Measurements from ENCODE around the gene FAM120C. TPM values are rescaled to one million over a fixed set of nuclear protein-coding genes. Genes with fewer than 3 reads are reported as not detected.

The FAM120C gene
- total RNA-seq, 4 donors from 2014 or later: 5.0 to 15.6 (median 14.5) TPM

DNA sequence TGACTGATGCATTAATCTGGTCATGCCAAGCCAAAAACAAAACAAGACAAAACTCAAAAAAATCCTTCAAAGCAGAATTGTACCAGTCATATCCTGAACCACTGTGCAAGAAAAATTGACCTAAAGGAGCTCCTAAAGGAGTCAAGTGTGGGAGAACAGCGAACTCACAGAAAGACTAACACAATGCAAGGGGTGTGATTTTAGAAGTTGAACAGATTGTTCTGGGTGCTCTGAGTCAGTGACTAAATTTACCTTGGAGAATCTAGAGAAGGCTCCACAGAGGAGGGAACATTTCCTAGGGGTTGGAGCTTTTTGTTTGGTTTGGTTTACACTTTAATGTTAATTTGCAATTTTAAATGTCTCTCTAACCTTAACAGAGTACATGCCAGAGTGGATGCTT is 89.9 kb downstream of the FAM120C start:
- H3K27me3 ChIP-seq: no peaks in the 10 kb centered on the region
- no peaks in the 10 kb centered on the region for H3K36me3 ChIP-seq
- 31 to 40% methylated on average over 1 of the region's 1 CpG for WGBS, 2 donors
- H3K4me3 ChIP-seq (replicated peaks in 1 of 3): no peak overlapping the region
- intact Hi-C loops (cut with DNase I): no loop called here
- no peak for DNase-seq
- TF ChIP-seq, protein P1, sequence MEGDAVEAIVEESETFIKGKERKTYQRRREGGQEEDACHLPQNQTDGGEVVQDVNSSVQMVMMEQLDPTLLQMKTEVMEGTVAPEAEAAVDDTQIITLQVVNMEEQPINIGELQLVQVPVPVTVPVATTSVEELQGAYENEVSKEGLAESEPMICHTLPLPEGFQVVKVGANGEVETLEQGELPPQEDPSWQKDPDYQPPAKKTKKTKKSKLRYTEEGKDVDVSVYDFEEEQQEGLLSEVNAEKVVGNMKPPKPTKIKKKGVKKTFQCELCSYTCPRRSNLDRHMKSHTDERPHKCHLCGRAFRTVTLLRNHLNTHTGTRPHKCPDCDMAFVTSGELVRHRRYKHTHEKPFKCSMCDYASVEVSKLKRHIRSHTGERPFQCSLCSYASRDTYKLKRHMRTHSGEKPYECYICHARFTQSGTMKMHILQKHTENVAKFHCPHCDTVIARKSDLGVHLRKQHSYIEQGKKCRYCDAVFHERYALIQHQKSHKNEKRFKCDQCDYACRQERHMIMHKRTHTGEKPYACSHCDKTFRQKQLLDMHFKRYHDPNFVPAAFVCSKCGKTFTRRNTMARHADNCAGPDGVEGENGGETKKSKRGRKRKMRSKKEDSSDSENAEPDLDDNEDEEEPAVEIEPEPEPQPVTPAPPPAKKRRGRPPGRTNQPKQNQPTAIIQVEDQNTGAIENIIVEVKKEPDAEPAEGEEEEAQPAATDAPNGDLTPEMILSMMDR (IDR thresholded peaks at IDR 0.05): no peak
- no peak for TF ChIP-seq POLR2A (IDR thresholded peaks at IDR 0.05)
- H3K27ac ChIP-seq: no peak overlapping the region
- H3K4me1 ChIP-seq: no peaks in the 10 kb centered on the region
- H3K9me3 ChIP-seq: no peaks in the 10 kb centered on the region

DNA sequence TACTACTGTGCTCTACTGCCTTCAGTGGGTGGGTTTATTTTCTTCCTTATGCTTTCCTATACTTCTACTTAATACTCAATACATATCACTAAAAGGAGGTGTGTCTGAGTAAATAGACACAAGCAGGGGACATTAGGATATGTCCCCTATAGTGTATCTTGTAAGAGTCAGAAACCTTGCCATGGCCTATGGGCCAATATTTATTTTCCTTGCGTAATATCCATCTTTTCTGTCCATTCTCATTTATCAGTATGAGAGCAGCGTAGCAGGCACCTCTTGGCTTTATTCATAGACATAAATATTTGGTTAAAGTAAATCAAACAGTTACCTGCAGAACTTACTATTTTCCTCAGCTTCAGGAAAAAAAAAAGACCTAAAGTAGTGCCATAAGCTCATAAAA is 92.2 kb downstream of the FAM120C start:
- Histone ChIP-seq H3K4me3 (replicated peaks in 1 of 3) (no peak overlapping the region), H3K4me1 (no peaks in the 10 kb centered on the region), H3K27ac (no peak overlapping the region), H3K36me3 (no peaks in the 10 kb centered on the region), H3K27me3 (no peaks in the 10 kb centered on the region), H3K9me3 (no peaks in the 10 kb centered on the region)
- 100% methylated on average over 2 of the region's 2 CpGs for WGBS, 2 donors
- intact Hi-C loops (cut with DNase I): no loop called here
- TF ChIP-seq, protein P1 (IDR thresholded peaks at IDR 0.05): no peak
- TF ChIP-seq POLR2A (IDR thresholded peaks at IDR 0.05): no peak
- no peak for DNase-seq

DNA sequence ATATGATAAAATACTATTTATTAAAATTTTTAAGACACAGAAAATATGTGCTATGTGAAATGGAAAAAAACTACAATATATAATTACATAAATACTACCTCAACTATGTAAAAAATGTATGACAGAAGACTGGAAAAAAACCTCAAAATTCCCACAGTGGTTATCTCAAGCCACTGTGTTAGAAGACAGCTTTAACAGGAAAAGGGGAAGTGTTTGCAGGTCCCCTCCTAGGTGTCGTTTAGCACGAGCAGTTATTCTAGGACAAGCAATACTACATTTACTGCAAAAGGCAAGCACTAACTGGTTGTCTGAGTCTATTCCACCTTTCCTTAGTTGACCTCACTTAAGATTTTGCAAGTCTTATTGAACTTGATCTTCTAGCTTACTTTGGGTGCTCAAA is 93.9 kb downstream of the FAM120C start:
- 94 to 98% methylated on average over 2 of the region's 2 CpGs for WGBS, 2 donors
- H3K9me3 ChIP-seq: no peaks in the 10 kb centered on the region
- DNase-seq: no peak
- H3K4me3 ChIP-seq (replicated peaks in 1 of 3): no peak overlapping the region
- H3K36me3 ChIP-seq: no peaks in the 10 kb centered on the region
- TF ChIP-seq, protein P1 (IDR thresholded peaks at IDR 0.05): no peak
- no peak for TF ChIP-seq POLR2A (IDR thresholded peaks at IDR 0.05)
- H3K4me1 ChIP-seq: no peaks in the 10 kb centered on the region
- intact Hi-C loops (cut with DNase I): no loop called here
- no peak overlapping the region for H3K27ac ChIP-seq
- no peaks in the 10 kb centered on the region for H3K27me3 ChIP-seq

DNA sequence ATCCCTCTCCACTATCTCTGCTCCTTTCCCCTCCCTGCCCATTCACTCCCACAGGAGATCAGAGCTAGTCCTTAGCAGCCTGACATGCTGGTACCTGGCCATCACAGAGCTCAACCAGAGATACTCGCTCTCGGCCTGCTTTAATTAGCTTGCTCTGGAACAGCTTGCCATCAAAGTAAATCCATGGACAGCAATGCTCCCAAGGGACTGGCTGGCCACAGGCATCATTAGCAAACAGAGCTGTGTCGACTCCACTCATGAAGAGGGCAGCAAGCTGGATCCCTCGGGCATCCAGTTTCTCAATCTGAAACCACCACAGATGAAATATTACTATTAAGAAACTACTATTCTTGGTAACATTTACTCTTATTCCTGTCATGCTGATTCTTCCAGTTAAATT is 95.4 kb downstream of the FAM120C start:
- 79 to 91% methylated on average over 4 of the region's 4 CpGs for WGBS, 2 donors

DNA sequence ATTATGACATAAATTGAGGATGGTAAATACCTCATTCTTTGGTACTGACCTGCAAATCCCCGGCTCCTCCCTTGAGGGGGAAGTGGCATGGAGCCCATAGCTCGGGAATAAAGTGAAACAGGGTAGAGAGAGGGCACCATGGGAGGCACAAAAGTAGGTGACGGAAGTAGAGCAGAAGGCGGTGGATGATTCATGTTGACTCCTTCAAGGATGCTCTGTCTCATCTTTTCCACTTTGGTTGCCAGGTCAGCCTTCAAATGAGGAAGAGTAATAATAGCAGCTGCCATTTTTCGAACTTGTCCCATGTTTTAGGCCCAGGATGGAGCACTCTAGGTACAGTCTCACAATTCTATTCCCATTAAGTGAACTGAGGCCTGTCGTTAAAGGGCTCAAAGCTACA is 97.4 kb downstream of the FAM120C start:
- TF ChIP-seq POLR2A (IDR thresholded peaks at IDR 0.05): no peak
- TF ChIP-seq, protein P1 (IDR thresholded peaks at IDR 0.05): no peak
- Histone ChIP-seq H3K4me3 (replicated peaks in 1 of 3) (no peak overlapping the region), H3K36me3 (no peaks in the 10 kb centered on the region), H3K27ac (no peak overlapping the region), H3K4me1 (no peaks in the 10 kb centered on the region), H3K27me3 (no peaks in the 10 kb centered on the region), H3K9me3 (no peaks in the 10 kb centered on the region)
- intact Hi-C loops (cut with DNase I): no loop called here
- no peak for DNase-seq
- WGBS, 2 donors: 95 to 97% methylated on average over 6 of the region's 6 CpGs

More for the DNA sequence above, 95.4 kb downstream of the FAM120C start:
- no peak for TF ChIP-seq POLR2A (IDR thresholded peaks at IDR 0.05)
- TF ChIP-seq, protein P1 (IDR thresholded peaks at IDR 0.05): no peak
- no peaks in the 10 kb centered on the region for H3K27me3 ChIP-seq
- DNase-seq: no peak
- H3K4me1 ChIP-seq: no peaks in the 10 kb centered on the region
- intact Hi-C loops (cut with DNase I): no loop called here
- no peaks in the 10 kb centered on the region for H3K9me3 ChIP-seq
- H3K27ac ChIP-seq: no peak overlapping the region
- no peaks in the 10 kb centered on the region for H3K36me3 ChIP-seq
- H3K4me3 ChIP-seq (replicated peaks in 1 of 3): no peak overlapping the region

All from thyroid gland (tissue), 4 donors.